ENCODE results near the gene TBC1D13.
A peak's percentile ranks its signal among the peaks of the same experiment; 100 is the strongest.
"Not testable (repeated sequence)": the region's sequence is repeated elsewhere in the genome, so short reads cannot be mapped to it uniquely, and the experiment has no call there.

The TBC1D13 gene

DNA sequence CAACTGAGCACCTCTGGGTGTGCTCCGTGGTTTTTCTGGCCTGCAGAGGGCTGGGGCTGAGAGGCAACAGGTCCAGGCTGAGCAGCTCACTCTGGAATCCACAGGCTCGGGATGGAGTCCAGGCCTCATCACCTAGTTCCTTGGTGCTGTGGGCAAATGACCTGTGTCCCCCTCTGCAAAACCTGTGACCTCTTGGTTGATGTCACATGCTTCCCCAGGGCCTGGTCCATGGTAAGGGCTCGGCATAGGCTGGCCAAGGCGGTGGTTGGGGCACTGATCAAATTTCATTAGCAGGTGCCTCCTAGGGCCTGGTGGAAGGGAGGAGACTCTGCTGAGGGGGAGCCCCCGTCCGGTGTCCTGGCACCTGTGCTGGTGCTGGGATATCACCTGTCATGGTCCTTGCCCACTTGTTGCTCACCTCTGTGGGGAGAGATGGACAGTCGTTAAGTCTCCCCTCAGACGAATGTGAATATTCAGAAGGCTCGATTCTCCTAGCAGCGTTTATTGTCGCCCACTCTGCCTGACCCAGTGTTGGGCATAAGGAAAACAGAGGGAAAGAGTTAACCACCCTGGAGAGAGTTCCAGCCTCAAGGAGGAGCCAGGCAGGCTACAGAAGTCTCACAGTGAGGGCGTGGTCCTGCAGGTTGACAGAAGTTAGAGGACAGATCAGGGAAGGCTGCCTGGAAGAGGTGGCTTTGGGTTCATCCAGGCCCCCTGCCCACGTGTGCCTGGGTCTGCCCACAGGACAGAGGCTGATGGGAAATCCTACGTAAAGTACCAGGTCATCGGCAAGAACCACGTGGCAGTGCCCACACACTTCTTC, 34.7 kb downstream of the TBC1D13 start:
- DNase-seq = no peak

DNA sequence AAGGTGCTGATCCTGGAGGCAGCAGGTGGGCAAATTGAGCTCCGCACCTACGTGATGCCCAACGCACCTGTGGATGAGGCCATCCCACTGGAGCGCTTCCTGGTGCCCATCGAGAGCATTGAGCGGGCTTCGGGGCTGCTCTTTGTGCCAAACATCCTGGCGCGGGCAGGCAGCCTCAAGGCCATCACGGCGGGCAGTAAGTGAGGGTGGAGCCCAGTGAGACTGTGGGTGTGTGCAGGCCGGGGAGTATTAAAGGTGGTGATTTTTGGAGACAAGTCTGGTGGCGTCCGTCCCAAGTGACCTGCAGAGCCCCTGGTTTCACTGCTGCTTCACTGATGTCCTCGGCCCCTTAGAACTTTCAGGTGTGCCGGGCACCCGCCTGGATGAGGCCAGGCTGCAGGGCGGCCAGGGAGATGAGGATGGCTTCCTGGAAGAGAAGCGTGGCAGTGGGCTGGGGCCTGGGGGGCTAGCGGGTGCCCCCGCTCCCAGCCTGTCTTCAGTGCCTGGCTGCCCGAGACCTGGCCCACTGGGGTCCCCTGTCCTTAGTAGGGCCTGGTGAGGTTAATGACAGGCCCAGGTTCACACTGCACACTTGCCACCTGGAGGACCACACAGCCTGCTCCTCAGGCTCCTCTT, 35.5 kb downstream of the TBC1D13 start:
- DNase-seq = no peak

DNA sequence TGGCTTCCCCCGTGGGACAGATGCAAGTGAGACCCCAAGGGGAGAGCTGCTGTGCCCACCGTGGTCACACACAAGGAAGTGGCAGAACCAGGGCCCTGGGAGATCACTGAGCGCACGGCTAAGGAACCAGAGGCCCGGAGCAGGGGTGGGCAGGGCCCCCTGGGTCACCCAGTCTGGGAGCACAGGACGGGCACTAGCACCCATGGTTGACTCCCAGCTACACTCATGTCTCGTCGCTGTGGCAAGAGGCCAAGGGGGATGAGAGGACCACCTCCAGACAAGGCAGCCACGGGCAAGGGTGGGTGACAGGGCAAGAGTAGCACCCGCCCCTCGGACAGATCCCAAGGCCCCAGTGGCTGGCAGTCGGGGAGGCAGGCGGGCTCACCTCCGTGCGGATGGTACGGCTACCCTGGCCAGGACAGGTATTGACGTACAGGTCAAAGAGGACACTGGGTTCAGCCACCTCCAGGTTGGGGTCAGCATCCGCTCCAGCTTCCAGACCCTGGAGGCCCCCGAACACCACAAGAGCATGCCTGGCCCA, 36.4 kb downstream of the TBC1D13 start:
- no peak for DNase-seq

DNA sequence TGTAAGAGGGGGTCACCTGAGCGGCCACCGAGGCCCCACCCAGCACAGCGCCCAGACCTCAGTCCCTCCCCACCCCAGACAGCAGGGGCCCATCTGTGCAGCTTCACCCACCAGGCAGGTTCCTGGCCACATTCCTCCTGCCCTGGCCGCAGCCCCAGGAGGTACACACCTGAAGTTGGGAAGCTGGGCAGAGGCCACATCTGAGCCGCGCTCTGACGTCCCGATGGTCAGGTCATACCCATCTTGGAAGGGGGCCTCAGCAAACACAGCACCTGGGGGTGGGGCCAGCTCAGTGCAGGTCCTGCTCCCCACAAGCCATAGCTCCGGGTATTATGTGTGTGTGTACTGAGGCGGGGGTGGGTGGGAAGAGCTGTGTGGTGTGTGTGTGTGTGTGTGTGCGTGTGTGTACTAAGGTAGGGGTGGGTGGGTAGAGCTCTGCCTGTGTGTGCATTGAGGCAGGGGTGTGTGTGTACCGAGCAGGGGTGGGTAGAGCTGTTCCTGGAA, 36.9 kb downstream of the TBC1D13 start:
- DNase-seq = no peak

DNA sequence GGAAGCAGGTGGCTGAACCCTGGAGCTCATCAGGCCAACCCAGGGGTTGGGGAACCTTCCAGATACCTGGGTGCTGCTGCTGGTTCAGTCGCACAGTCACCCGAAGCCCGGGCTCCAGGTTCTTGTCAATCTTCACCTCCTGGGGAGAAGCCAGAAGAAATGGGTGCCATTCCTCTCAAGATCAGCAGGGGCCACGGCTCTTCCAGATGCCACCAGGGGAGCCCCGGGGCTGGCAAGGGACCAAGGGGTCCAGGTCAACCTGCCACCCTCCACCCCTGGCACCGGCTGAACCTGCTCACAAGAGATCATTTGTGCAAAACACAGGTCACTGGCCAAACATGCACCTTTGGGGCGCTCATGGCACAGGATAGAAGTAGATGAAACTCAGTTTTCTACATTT, 37.9 kb downstream of the TBC1D13 start:
- no peak for DNase-seq

DNA sequence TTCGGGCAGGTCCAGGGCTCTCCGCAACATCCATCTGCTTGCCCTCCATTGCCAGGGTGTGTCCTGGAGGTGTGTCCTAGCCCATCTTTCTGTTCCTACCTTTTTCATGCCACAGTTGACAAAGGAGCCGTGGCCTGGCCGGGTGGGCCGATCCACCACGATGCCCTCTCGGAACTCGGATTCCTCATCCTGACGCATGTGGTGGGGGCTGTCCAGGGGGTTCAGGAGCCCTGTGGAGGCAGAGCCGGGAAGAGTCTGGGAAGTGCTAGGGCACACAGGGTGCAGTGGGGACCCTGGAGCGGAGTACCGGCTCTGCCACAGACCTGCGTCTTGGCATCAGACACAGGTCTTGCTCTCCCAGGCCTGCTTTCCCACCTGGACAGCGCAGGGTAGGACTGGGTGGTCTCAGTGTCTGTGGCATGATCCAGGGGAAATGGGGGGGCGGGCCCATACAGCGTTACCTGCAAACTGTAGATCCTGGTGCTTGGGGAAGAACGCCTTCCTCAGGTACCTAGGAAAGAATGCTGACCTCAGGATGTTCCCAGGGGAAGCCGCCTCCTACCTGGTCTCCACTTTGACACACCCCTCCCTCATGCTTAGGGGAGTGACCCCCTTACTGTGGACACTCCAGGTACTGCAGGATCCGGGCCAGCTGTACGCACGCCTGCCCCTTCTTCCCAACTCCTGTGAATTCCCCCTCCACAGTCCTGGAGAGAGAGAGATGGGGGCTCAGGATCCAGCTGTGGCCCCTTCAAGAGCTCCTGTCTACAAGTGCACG, 39.1 kb downstream of the TBC1D13 start:
- DNase-seq = no peak

DNA sequence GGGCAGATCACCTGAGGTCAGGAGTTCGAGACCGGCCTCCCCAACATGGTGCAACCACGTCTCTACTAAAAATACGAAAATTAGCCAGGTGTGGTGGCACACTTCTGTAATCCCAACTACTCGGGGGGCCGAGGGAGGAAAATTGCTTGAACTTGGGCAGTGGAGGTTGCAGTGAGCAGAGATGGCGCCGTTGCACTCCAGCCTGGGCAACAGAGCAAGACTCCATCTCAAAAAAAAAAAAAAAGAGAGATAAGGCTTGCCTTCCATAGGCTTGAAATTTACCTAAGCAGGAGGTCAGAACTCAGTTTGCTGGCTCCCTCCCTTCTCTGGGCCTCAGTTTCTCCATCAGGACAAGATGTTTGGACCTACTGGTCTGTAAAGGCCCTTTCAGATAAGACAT, 41.2 kb downstream of the TBC1D13 start:
- DNase-seq = no peak

DNA sequence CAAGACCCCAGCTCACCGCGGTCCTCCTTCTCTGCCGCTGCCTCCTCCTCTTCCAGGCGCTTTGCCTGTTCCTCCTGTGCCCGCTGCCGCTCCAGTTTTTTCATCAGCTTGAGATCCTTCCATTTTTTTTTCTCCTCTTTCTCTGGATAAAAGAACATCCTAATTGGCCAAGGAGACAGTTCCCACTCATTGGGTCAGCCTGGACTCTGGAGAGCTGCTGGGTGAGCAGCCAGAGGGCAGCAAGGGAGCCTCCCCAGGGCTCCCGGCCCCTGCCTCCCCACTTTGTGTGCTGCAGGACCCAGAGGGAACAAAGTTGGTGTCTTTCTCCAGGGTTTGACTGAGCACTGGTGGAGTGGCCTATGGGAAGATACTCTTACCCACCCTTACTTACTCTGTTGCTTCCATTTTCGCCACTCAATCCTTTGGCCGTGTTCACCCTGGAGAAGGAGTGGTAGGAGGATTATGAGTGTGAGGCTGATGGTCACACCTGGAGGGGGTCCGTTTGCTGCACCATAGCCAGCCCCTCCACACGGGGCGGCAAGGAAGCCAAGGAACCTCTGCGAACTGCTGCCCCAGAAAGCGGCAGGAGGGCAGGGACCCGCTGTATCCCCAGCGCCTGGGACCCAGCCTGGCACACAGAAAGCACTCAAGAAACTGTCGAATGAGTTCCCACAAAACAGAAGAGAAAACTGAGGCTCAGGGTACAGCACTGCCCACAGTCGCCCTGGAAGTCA, 41.8 kb downstream of the TBC1D13 start:
- no peak for DNase-seq

DNA sequence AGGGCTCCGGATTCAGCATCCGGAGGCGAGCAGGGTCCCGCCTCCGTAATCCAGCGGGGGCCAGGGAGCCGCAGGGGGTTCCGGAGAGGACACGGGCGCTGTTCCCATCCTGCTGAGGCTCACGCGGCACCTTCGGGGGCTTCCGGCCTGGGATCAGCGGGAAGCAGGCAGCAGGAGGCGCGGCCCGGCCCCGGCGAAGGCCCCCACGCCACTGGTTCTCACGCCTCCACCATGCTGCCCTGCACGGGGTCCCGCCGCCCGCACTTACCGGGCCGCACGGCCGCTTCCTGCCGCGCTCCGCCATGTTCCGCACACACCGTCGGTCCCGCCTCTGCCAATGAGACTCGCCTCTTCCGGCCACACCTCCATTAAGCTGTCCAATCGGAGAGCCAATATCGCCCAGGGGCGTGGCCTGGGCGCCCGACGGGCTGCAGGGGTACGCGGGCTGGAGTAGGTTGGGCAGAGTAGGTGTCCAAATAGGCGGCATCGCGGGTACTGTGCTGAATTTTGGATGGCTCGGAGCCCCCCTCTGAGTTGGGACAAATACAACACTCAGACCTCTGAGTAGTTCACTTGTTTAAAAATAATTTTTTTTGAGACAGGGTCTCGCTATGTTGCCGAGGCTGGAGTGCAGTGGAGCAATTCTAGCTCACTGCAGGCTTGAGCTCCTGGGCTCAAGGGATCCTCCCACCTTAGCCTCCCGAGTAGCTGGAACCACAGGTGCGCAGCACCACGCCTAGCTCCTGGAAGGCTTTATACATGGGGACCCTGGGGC, 42.6 kb downstream of the TBC1D13 start, which contains the start of gene SPOUT1:
TSS of gene SPOUT1 (minus strand) at position 318 of the 775 bp plus-strand sequence. CDS start at position 304, 14 bp downstream.
- DNase-seq = peak; percentile 98

DNA sequence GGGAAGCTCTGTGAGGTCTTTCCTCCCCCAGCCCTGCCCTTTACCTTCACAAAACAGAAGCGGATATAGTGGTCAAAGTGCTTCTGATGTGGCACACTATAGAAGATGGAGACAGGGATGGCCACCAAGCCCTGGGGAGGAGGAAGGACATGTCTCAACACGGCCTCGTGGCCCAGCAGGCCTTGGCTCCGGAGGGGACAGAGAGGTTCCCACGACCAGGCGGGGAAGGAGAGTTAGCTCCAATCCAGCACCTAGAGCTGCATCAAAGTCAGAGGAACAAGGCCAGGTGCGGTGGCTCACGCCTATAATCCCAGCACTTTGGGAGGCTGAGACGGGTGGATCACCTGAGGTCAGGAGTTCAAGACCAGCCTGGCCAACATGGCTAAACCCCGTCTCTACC, 46.6 kb downstream of the TBC1D13 start:
- no peak for DNase-seq

DNA sequence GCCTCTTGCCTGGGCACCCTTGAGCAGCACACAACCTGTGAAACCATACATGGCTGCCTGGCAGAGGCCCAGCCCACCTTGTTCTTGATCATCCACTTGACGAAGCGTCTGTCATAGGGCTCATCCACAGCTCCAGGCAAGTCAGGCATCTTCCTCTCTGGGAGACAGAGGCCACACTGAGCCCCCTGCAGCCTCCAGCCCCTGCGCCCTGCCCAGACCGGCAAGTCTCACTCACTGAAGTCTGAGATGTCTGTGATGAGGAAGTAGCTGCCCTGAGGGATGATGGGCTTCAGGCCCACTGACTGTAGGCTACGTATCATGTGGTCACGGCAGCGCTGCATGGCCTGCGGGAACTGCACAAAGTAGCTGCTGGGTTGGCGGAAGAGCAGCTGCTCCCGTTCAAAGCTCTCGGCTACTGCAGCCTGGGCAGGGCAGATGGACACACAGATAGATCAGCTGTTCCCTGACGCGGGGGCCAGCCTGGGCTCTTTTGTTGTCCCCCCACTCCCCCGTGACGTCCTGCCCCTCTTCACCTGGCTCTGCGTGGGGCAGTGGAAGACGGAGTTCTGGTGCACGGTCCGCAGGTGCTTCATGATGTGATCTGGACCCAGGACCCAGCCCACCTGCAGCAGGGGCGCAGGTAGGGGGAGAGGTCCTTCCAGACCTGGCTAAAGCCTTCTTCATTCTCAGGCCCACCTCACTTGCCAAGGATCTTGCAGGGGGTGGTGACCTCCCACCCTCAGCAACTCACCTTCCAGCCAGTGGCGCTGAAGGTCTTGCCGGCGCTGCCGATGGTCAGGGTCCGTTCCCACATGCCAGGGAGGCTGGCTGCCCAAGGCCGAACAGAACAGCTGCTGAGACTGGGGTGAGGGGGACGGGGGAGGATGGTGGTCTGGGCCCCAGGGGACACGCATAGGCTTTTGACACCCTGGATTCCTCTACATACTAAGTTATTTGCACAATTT, 48.5 kb downstream of the TBC1D13 start:
- DNase-seq = no peak

DNA sequence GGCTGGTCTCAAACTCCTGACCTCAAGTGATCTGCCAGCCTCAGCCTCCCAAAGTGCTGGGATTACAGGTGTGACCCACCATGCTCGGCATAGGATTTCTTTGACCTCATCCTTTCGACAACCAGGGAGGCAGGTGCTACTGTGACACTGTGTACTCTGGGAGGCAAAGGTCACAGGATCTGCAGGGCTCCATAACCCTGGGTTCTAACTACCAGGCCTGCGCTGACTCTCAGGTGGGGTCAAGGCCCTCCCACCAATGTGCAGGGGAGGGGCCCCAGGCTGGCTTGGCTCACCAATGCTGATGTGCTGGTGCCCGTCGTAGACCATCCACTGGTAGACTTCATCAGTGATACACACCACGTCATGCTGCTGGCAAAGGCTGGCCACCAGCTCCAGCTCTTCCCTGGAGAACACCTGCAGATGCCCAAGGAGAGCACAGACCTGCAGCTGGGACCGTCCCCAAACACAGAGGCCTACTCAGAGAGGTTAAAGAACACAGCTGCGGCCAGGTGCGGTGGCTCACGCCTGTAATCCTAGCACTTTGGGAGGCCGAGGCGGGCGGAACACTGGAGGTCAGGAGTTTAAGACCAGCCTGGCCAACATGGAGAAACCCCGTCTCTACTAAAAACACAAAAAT, 49.6 kb downstream of the TBC1D13 start:
- DNase-seq = no peak

DNA sequence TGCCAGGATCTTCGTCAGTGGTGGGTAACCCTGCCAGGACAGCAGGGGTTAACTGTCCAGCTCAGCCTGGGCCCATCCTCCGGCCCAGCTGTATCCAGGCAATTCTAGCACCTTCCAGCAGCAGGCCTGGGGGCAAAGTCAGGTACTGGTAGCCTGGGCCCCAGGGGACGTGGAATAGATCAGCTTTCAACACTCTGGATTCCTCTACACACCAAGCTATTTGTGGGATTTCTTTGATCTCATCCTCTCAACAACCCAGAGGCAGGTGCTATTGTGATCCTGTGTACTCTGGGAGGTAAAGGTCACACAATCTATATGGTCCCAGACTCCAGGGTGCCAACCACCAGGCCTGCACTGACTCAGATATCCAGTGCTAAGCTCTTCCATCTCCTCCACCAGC, 51.3 kb downstream of the TBC1D13 start:
- DNase-seq = no peak

DNA sequence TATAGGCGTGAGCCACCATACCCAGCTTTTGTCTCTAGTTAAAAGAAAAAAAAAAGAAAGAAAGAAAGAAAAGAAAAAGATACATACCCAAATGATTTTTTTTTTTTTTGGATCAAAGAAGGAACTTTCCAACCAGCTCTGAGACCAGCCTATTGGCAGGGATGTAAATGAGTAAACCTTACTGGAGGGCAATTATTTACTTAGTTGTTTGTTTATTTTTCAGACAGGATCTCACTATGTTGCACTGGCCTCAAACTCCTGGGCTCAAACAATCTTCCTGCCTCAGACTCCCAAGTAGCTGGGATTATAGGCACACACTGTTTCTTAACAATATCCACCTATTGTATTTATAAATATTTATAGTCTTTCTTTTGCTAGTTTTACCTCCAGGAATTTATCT, 53.5 kb downstream of the TBC1D13 start:
- no peak for DNase-seq

DNA sequence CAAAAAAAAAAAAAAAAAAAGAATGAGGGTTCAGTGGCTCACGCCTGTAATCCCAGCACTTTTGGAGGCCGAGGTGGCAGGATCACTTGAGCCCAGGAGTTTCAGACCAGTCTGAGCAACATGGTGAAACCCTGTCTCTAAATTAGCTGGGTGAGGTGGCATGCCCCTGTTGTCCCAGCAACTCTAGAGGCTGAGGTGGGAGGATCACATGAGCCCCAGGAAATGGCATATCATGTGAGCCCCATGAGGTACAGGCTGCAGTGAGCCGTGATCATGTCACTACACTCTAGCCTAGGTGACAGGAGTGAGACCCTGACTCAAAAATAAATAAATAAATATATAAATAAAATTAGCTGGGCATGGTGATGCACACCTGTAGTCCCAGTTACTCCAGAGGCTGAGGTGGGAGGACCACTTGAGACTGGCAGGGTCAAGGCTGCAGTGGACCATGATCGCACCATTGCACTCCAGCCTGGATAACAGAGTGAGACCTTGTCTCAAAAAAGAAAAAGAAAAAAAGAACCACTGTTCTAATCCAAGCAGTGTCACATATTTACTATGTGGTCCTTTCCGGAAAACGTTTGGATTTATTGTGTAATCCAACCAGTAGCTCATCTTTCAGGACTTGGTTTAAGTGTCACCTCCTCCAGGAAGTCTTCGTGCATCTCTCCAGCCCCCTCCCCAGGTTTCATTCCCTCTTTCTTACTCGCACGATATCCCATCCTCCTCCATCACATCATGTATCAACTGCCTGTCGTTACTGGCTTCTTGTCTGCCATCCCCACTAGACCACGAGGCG, 54.8 kb downstream of the TBC1D13 start:
- no peak for DNase-seq

DNA sequence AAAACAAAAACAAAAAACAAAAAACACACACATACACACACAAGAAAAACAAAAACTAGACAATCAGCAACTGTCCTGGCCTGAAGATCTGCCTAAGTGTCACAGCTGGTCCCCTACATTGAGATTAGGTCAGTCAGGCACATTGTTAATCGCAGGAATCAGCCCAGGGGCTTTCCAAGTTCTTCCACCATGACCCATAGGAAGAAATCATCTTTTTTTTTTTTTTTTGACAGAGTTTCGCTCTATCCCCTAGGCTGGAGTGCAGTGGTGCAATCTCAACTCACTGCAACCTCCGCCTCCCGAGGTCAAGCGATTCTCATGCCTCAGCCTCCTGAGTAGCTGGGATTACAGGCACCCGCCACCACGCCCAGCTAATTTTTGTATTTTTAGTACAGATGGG, 56.1 kb downstream of the TBC1D13 start:
- not testable (repeated sequence) for DNase-seq

DNA sequence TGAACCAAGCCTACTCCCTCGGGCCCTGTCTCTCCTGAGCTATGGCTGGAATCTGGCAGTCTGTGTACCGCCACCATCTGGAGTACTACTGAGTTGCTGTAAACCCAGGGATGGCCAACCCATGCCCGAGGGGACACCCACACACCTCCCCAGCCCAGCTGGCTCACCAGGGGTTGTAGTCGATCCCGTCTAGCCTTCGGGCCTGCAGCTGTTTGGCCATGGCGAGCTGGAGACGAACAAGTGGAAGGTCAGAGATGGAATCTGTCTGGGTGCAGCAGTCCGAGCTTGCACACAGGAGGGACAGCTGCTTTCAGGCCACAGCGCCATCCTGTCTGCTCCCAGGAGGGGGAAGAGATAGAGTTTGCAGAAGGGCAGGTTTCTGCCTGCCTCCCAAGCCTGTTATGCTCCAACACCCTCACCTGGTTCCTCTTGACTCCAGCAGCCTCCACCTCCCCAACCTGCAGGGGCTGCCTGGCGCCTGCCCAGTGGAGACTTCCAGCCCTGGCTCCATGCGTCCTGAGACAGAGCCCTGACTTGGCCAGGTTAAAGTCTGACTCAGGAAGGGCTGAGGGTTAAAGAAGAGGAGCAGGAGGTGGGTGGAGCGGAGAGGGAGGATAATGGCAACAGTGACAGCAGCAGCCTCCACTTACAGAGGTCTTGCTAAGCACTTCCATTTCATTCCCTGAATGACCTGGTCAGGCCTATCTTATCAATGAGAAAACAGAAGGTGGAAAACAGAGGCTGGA, 58.3 kb downstream of the TBC1D13 start:
- no peak for DNase-seq

DNA sequence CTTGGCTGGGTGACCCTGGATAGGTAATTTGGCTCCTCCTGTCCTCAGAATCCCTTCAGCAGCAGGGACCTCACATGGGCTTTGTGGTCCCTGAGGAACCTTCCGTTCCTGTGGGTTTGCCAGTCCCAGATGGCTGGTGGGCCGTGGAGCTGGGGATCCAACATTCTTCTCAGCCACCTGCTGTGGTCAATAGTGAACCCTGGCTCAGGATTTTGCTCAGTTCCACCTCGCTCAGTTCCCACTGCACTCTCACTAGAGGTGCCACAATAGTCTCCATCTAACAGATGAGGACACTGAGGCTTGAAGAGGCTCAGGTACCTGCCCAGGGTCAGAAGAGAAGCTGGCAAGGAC, 59.6 kb downstream of the TBC1D13 start:
- no peak for DNase-seq
